Loucy (cell line): Measurements from ENCODE around the gene LTC4S.

Source experiments
- H2AFZ ChIP-seq: fragments of 200-600 bp; sonication (generic); 2 replicates; pipeline ENCODE4 v1.6.0; 2016; ENCODE audit warnings: antibody characterized with exemption, mild to moderate bottlenecking, low read length, moderate library complexity
- H3F3A ChIP-seq: fragments of 200-600 bp; 2 replicates; pipeline ENCODE4 v1.6.0; 2016; ENCODE audit warnings: antibody characterized with exemption, low read depth, mild to moderate bottlenecking
- H3K27me3 ChIP-seq: fragments of 200-600 bp; sonication (generic); 2 replicates; pipeline ENCODE4 v1.6.1; 2014; ENCODE audit warnings: low read length, mild to moderate bottlenecking; ENCODE audit not compliant: insufficient read depth, poor library complexity, severe bottlenecking
- H3K36me3 ChIP-seq: fragments of 200-600 bp; sonication (generic); 2 replicates; pipeline ENCODE4 v1.6.1; 2016; ENCODE audit warnings: low read length; ENCODE audit not compliant: insufficient read depth
- H3K4me1 ChIP-seq: fragments of 200-600 bp; sonication (generic); 2 replicates; pipeline ENCODE4 v1.5.1; 2014; ENCODE audit warnings: low read length, mild to moderate bottlenecking; ENCODE audit not compliant: insufficient read depth, poor library complexity, severe bottlenecking
- H3K4me2 ChIP-seq: fragments of 200-600 bp; sonication (generic); 2 replicates; pipeline ENCODE4 v1.6.0; 2014; ENCODE audit warnings: antibody characterized with exemption, low read length, low read depth, mild to moderate bottlenecking; ENCODE audit not compliant: poor library complexity, severe bottlenecking
- H3K4me3 ChIP-seq: fragments of 200-600 bp; sonication (generic); 2 replicates; pipeline ENCODE4 v1.5.1; 2014; ENCODE audit warnings: low read length, mild to moderate bottlenecking, mixed read lengths; ENCODE audit not compliant: poor library complexity, severe bottlenecking
- H3K79me2 ChIP-seq: fragments of 200-600 bp; sonication (generic); 2 replicates; pipeline ENCODE4 v1.6.1; 2014; ENCODE audit warnings: low read length; ENCODE audit not compliant: insufficient read depth
- H3K9ac ChIP-seq: fragments of 200-600 bp; sonication (generic); 2 replicates; pipeline ENCODE4 v1.6.0; 2014; ENCODE audit warnings: mild to moderate bottlenecking, low read depth, low read length, moderate library complexity; ENCODE audit not compliant: poor library complexity, severe bottlenecking
- H3K9me2 ChIP-seq: fragments of 200-600 bp; sonication (generic); replicated peaks from 2 replicates; pipeline ENCODE4 v1.6.1; 2016; ENCODE audit warnings: low read depth, low read length, mixed read lengths
- H3K9me3 ChIP-seq: fragments of 200-600 bp; sonication (generic); 2 replicates; pipeline ENCODE4 v1.6.1; 2014; ENCODE audit warnings: mild to moderate bottlenecking, antibody characterized with exemption, low read length, low read depth; ENCODE audit not compliant: insufficient read depth
- H4K20me1 ChIP-seq: fragments of 200-600 bp; sonication (generic); 2 replicates; pipeline ENCODE4 v1.6.0; 2014; ENCODE audit warnings: antibody characterized with exemption, low read length, mild to moderate bottlenecking; ENCODE audit not compliant: insufficient read depth, poor library complexity, severe bottlenecking
- CTCF ChIP-seq: fragments of 200-600 bp; sonication (generic); conservative IDR thresholded peaks from 2 replicates; pipeline ENCODE4 v1.5.1; 2014; ENCODE audit warnings: mild to moderate bottlenecking, antibody characterized with exemption, low read length
- EZH2phosphoT487 ChIP-seq: fragments of 200-600 bp; IDR thresholded peaks from 2 replicates; pipeline ENCODE4 v1.6.1; 2018; ENCODE audit warnings: antibody characterized with exemption, mild to moderate bottlenecking, moderate library complexity, borderline replicate concordance

Gene LTC4S

DNA sequence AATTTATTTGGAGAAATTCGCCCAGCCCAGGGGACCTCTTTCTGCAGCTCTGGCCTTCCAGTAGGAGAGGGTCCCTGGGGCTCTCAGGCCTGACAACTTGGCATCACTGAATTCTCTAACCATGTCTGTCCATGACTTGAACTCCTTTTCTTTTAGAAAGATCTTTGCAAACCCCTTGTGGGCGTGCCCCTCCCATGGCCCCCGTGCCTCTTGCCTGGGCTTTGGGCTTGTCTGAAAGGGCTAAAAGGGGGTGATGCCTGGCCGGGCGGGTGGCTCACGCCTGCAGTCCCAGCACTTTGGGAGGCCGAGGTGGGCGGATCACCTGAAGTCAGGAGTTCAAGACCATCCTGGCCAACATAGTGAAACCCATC, 23.7 kb downstream of the LTC4S start:
- Histone ChIP-seq H2AFZ (no peak overlapping the region), H3K36me3 (no peaks in the 10 kb centered on the region), H3K27me3 (no peaks in the 10 kb centered on the region), H3K9ac (no peak overlapping the region), H3K4me3 (no peak overlapping the region), H3K4me2 (no peak overlapping the region), H3K79me2 (peaks cover 7% of the 10 kb centered on the region; the same call in 1 of the 2 replicates), H3K9me3 (no peaks in the 10 kb centered on the region), H3K9me2 (no peaks in the 10 kb centered on the region), H3K4me1 (peaks cover 12% of the 10 kb centered on the region), H3F3A (no peaks in the 10 kb centered on the region), H4K20me1 (peaks cover 6% of the 10 kb centered on the region)
- TF ChIP-seq CTCF (no peak), EZH2phosphoT487 (no peak)

- no peak overlapping the region for H2AFZ ChIP-seq
- peaks cover 8% of the 10 kb centered on the region for H4K20me1 ChIP-seq
- H3K4me1 ChIP-seq = peaks cover 12% of the 10 kb centered on the region
- no peaks in the 10 kb centered on the region for H3F3A ChIP-seq
- H3K36me3 ChIP-seq = no peaks in the 10 kb centered on the region
- H3K27me3 ChIP-seq = no peaks in the 10 kb centered on the region
- no peaks in the 10 kb centered on the region for H3K9me2 ChIP-seq
- H3K79me2 ChIP-seq = peaks cover 13% of the 10 kb centered on the region; the same call in 1 of the 2 replicates
- TF ChIP-seq CTCF (no peak), EZH2phosphoT487 (no peak)
- peak overlapping the region; percentile 79 for H3K4me3 ChIP-seq
- H3K9me3 ChIP-seq = no peaks in the 10 kb centered on the region
- peak overlapping the region; percentile 73 for H3K4me2 ChIP-seq
- H3K9ac ChIP-seq = peak overlapping the region; percentile 50
These were observed 24.3 kb downstream of the LTC4S start for GRCh38 chr5:179817890-179818745.

- H3K9me2 ChIP-seq = no peaks in the 10 kb centered on the region
- peak overlapping the region; percentile 50 for H3K9ac ChIP-seq
- H3K4me2 ChIP-seq = peak overlapping the region; percentile 73
- H3K36me3 ChIP-seq = no peaks in the 10 kb centered on the region
- no peak overlapping the region for H2AFZ ChIP-seq
- H3K27me3 ChIP-seq = no peaks in the 10 kb centered on the region
- H3K4me3 ChIP-seq = peak overlapping the region; percentile 79
- peaks cover 8% of the 10 kb centered on the region for H4K20me1 ChIP-seq
- H3K9me3 ChIP-seq = no peaks in the 10 kb centered on the region
- H3F3A ChIP-seq = no peaks in the 10 kb centered on the region
- peaks cover 12% of the 10 kb centered on the region for H3K4me1 ChIP-seq
- TF ChIP-seq CTCF = no peak
- no peak for TF ChIP-seq EZH2phosphoT487
- peaks cover 13% of the 10 kb centered on the region; the same call in 1 of the 2 replicates for H3K79me2 ChIP-seq
These were observed 25.0 kb downstream of the LTC4S start for GRCh38 chr5:179818746-179819295.
